GM19328 (cell line): ENCODE data around the gene PRKCZ.

ENCODE experiments used
- ATAC-seq: cut with Tn5 transposase; IDR thresholded peaks from one replicate; pipeline ENCODE4 v1.9.1; 2021; ENCODE audit warnings: mild to moderate bottlenecking, moderate library complexity; ENCODE audit not compliant: unreplicated experiment

PRKCZ gene

GRCh38 chr1:2060072-2060471 lies 9.9 kb downstream of the PRKCZ start:
- no peak for ATAC-seq

DNA sequence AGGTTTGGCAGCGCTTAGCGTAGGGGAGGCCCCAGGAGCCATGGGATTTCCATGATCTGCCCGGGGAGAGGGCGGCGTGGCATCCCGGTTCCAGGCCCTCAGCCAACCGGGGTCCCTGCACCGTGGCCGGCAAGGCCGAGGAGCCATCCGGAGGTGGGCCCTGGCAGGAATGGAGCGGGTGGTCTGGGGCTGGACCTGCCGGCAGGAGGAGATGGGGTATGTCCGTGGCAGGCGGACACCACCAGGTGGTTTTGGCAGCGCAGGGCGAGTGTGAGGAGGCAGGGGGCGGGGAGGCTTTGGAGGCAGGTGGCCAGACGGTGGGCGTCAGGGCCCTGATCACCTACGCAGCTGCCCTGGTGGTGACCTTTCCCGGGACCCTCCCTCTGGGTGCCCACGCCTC lies 10.3 kb downstream of the PRKCZ start:
- no peak for ATAC-seq

DNA sequence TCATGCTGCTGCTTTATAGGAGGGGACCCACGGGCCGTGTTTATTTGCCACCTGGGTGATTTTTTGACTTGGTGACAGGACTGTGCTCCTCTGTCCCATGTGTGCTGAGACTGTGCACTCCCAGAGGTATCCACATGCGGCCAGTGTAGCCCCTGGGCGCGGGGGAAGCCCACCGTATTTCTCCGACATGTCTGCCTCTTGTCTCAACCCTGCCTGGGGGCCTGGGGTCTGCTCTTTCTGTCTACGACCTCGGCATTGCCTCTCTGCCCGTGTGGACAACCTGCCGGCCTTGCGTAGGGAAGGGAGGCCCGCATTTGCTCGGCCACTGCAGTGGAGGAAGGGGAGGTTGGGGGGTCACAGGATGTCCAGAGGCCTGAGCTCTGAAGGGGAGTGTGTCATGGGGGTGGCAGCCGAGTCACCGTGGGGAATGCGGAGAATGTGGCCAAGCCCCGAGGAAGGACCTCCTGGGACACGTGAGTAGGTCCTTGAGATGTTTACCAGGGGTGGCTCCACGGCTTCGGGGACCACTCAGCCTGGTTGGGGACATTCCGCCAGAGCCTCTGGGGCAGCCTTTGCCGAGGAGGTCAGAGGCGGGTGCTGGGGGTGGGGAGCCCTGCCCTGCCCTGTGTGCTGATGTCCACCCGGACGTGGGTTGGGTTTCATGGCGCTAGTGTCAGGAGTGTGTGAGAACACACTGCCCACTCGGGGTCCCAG lies 11.0 kb downstream of the PRKCZ start:
- no peak for ATAC-seq

- ATAC-seq, result no peak
Observed at GRCh38 chr1:2065699-2066098, 15.5 kb downstream of the PRKCZ start.

- no peak for ATAC-seq
Observed at GRCh38 chr1:2067393-2067792, 17.2 kb downstream of the PRKCZ start.

- no peak for ATAC-seq
Observed at GRCh38 chr1:2067981-2068380, 17.8 kb downstream of the PRKCZ start.

DNA sequence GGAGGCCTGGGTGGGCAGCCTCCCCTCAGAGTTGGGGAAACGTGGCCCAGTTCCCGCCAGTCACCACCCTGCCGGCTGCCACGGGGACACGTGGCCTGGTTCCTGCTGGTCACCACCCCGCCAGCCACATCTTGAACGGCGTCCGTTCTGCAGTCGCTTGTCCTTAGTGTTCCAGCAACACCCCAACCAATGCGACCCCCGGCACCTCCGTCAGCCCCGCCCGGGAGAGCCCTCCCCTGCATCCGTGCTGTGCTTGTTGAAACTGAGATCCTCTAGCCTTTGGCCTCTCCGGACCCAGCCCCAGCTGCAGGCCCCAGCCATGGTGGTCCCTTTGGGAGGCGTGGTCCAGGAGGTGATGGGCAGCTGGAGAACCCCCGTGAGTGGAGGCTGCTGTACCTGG lies 18.7 kb downstream of the PRKCZ start:
- no peak for ATAC-seq

DNA sequence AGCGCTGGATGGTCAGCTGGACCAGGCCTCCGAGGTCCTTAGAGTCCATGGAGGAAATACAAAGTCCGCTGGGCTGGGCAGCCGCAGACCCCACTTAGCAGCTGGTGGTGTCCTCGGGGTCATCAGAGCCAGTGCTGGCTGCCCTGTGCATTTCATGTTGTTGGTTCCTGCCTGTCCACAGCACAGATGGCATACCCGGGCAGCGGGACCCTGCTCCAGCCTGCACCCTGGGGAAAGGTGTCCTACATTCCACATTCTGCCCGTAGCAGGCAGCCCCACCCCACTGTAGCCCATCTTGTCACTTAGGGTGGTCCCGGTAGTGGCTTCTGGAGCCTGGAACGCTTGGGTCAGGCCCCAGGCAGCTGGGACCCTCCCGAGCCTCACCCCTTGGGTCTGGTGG lies 19.8 kb downstream of the PRKCZ start:
- no peak for ATAC-seq

- ATAC-seq, result no peak
Observed at GRCh38 chr1:2070800-2071530, 20.8 kb downstream of the PRKCZ start.

GRCh38 chr1:2072109-2072806 lies 22.0 kb downstream of the PRKCZ start:
- ATAC-seq, result no peak

- ATAC-seq, result no peak
Observed at GRCh38 chr1:2072891-2073290, 22.7 kb downstream of the PRKCZ start.

- ATAC-seq, result no peak
Observed at GRCh38 chr1:2073382-2074230, 23.4 kb downstream of the PRKCZ start.

DNA sequence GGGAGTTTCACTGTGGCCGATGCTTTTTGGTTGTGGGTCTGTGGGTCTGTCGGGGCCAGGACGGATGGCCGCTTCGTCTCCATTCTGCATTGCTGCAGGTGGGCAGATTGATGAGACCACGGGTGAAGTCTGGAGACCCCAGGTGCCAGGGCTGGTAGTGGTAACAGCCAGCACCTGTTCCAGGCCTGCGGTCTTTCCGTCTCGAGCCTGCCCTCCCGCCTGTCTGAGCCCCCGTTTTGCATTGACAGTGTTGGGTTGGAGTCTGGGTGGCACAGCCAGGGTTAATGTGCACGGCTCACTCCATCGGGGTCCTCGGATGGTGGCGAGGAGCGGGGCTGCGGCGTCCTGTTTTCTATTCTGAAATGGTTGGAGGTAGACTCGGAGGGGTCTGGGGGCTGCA lies 24.2 kb downstream of the PRKCZ start:
- no peak for ATAC-seq

- no peak for ATAC-seq
Observed at GRCh38 chr1:2074944-2075740, 24.9 kb downstream of the PRKCZ start.

GRCh38 chr1:2076826-2077225 lies 26.6 kb downstream of the PRKCZ start:
- ATAC-seq, result no peak

GRCh38 chr1:2078170-2078569 lies 28.0 kb downstream of the PRKCZ start:
- no peak for ATAC-seq

DNA sequence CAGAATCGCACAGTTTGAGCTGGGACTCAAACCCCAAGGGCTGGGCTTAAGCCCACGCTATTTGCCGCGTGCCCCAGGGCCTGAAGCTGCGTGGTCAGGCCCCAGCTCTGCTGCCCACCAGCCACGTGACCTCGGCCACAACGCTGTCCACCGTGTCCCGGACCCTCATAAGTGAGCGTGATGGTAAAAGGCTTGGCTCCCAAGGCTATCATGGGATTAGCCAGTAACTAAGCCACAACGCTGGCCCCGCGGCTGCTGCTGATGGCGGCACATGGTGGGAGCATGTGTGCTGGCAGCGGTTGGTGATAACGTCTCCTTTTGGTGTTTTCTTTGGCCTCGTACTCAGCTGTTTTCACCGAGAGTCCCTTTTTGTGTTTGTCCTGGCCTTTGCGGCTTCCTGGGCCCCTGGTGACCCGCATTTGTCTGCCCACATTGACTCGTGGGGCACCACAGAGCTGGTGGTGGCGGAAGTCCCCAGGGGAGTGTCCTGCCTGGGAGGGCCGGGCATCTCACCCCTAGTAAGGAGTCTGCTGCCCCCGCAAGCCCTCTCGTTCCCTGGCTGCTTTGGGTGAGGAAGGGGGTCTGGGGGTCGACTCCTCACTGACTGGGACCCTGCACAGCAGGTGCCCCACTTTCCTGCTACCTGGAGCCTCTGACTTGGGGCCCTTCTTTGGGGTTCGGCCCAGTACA lies 29.3 kb downstream of the PRKCZ start:
- ATAC-seq, result no peak

DNA sequence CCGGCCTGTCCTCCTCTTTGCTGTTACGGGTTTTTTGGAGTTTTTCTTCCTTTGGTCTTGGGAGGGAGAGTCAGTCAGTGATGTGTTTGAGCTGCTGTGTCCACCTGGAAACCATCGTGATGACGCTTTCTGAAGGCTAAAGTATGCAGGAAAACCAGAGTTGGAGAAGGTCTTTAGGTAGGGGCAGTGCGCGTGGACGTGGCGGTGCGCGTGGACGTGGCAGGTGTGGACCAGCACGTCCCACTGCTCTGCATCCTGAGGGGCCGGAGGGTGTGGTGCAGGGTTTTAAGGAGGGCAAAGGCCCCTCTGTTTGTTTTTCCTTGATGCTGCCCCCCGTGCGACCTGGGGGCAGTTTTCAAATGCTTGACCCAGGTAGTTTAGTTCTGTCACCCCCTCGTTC lies 29.9 kb downstream of the PRKCZ start:
- no peak for ATAC-seq

GRCh38 chr1:2080884-2081283 lies 30.7 kb downstream of the PRKCZ start:
- ATAC-seq, result no peak
